ENCODE measurements around the gene FAM117A. TPM values are rescaled to one million over a fixed set of nuclear protein-coding genes. Genes with fewer than 3 reads are reported as not detected.
A peak's percentile ranks its signal among the peaks of the same experiment; 100 is the strongest.

Gene FAM117A
- total RNA-seq, 2 experiments from 2014 or later, result 23.2 to 26.5 TPM

DNA sequence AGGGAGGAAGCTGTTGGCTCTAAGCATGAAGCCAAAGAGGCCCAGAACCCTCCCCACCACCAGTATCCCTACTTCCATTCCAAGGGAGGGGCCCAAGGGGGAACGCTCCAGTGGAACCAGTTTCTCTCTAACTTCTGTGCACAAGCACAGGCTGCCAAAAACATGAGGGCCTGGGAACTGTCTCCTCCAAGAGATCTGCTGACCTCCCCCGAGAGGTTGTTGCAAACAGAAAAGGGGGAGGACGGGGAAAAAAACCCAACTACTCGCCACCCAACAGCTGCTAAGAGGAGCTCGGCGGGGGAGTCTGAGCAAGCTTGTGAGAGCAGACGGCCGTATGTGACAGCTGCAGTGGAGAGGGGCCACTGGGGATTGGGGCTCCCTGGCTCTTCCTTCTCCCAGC is 40.5 kb downstream of the FAM117A start:
- intact Hi-C loops (cut with DNase I, micrococcal nuclease), result no loop called here
- peaks cover 34% of the 10 kb centered on the region for H3K4me1 Mint-ChIP-seq (ENCODE audit: low read depth)
- peak overlapping the region; percentile 71 for H3K27ac Mint-ChIP-seq
- peak overlapping the region in 1 of 2 donors; percentile 44 for H3K27ac ChIP-seq (ENCODE audit: low read depth in 1 of 2, low read length in 2 of 2)
- no peak for TF ChIP-seq CTCF (IDR thresholded peaks at IDR 0.05)
- no peaks in the 10 kb centered on the region for H3K9me3 Mint-ChIP-seq
- peaks cover 89% of the 10 kb centered on the region for H3K36me3 ChIP-seq (ENCODE audit: insufficient read depth, low read length)
- H3K9me3 ChIP-seq (ENCODE audit: control insufficient read depth in 1 of 2, insufficient read depth in 1 of 2, low read length in 2 of 2), result no peaks in the 10 kb centered on the region
- CTCF ChIA-PET, result no interaction called here
- peaks cover 89% of the 10 kb centered on the region for H3K36me3 Mint-ChIP-seq (ENCODE audit: low read depth)
- peaks cover 32% of the 10 kb centered on the region for H3K4me1 ChIP-seq (ENCODE audit: insufficient read depth, low read length)
- no peak overlapping the region for H3K4me3 ChIP-seq (ENCODE audit: low read length)
- POLR2A ChIA-PET, result interaction anchor here (0.7 to 1.9 kb wide), 3 partner anchors 15 to 127 kb away, joined by 3 to 7 read pairs (median 3); no protein-coding TSS in a partner anchor
- ATAC-seq (ENCODE audit: poor library complexity), result no peak
- no peaks in the 10 kb centered on the region for H3K27me3 ChIP-seq (ENCODE audit: control insufficient read depth in 1 of 2, insufficient read depth in 2 of 2, low read length in 2 of 2)
- no peak overlapping the region for H3K4me3 Mint-ChIP-seq
- H3K27me3 Mint-ChIP-seq, result no peaks in the 10 kb centered on the region
- DNase-seq, result no peak

DNA sequence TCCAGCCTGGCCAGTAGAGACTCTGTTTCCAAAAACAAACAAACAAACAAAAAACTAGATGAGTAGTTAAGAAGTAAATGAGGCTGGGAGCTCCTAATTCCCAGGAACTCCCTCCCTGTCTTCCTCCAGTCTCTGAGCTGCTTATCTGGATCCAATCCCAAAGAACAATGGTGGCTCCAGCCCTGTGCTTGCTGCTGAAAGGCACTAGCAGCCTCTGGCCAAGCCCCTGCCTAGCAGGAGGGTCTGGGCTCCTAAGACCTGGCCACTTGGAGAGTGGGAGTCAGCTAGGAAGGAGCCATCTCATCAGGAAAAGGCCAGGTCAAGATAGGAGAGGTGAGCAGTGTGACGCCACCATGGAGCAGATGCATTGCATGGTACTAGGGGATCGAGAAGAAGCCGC is 41.9 kb downstream of the FAM117A start:
- Histone ChIP-seq H3K4me1 (ENCODE audit: insufficient read depth, low read length) (peaks cover 33% of the 10 kb centered on the region), H3K36me3 (ENCODE audit: insufficient read depth, low read length) (peaks cover 88% of the 10 kb centered on the region), H3K27me3 (ENCODE audit: control insufficient read depth in 1 of 2, insufficient read depth in 2 of 2, low read length in 2 of 2) (no peaks in the 10 kb centered on the region), H3K27ac (ENCODE audit: low read depth in 1 of 2, low read length in 2 of 2) (peak overlapping the region in 1 of 2 donors; percentile 8), H3K4me3 (ENCODE audit: low read length) (no peak overlapping the region), H3K9me3 (ENCODE audit: control insufficient read depth in 1 of 2, insufficient read depth in 1 of 2, low read length in 2 of 2) (no peaks in the 10 kb centered on the region)
- no peak for DNase-seq
- Mint-ChIP-seq H3K4me1 (ENCODE audit: low read depth) (peaks cover 36% of the 10 kb centered on the region), H3K27me3 (no peaks in the 10 kb centered on the region), H3K9me3 (no peaks in the 10 kb centered on the region), H3K27ac (peak overlapping the region; percentile 71), H3K36me3 (ENCODE audit: low read depth) (peaks cover 92% of the 10 kb centered on the region), H3K4me3 (no peak overlapping the region)
- CTCF ChIA-PET, result no interaction called here
- POLR2A ChIA-PET, result interaction anchor here (0.6 to 1.9 kb wide), 5 partner anchors 14 to 26 kb away, joined by 3 to 7 read pairs (median 3); partner anchors contain the start of gene SLC35B1
- no peak for TF ChIP-seq CTCF (IDR thresholded peaks at IDR 0.05)
- no peak for ATAC-seq (ENCODE audit: poor library complexity)
- intact Hi-C loops (cut with DNase I, micrococcal nuclease), result no loop called here

DNA sequence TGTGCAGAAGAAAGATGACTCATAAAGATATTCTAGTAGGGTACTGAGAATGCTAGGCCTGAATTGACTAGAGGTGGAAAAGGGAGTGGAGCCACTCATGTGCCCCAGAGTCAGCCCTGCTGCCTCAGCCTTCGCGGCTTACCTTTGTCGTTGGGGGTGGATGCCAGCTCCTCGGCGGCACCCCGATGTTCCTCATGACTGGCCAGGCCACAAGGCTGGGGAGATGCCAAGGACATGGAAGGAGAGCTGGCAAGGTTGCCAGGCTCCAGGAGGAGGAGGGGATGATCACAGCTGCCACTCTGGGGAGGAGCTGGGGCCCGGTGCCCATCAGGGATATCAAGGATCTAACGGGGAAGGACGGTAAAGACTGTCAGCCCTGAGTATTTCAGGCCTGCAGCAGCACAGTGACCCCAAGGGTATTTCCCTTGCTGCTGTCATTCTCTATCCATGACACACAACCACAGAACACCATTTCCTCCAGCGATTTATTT is 46.5 kb downstream of the FAM117A start:
- Histone ChIP-seq H3K27ac (ENCODE audit: low read depth in 1 of 2, low read length in 2 of 2) (peak overlapping the region; percentile 62 to 86), H3K4me3 (ENCODE audit: low read length) (no peak overlapping the region), H3K27me3 (ENCODE audit: control insufficient read depth in 1 of 2, insufficient read depth in 2 of 2, low read length in 2 of 2) (no peaks in the 10 kb centered on the region), H3K36me3 (ENCODE audit: insufficient read depth, low read length) (peaks cover 89% of the 10 kb centered on the region), H3K9me3 (ENCODE audit: control insufficient read depth in 1 of 2, insufficient read depth in 1 of 2, low read length in 2 of 2) (no peaks in the 10 kb centered on the region), H3K4me1 (ENCODE audit: insufficient read depth, low read length) (peaks cover 49% of the 10 kb centered on the region)
- H3K27me3 Mint-ChIP-seq, result no peaks in the 10 kb centered on the region
- H3K27ac Mint-ChIP-seq, result peak overlapping the region; percentile 80
- CTCF ChIA-PET, result interaction anchor here (2.6 kb wide), 1 partner anchor 9 kb away, joined by 10 read pairs; the partner anchor contains the start of gene SLC35B1
- H3K36me3 Mint-ChIP-seq (ENCODE audit: low read depth), result peaks cover 91% of the 10 kb centered on the region
- POLR2A ChIA-PET, result interaction anchor here (1.1 kb wide), 1 partner anchor 31 kb away, joined by 3 read pairs; no protein-coding TSS in a partner anchor
- DNase-seq, result peak in 3 of 14 experiments; percentile 21 to 61 (median 56)
- no peaks in the 10 kb centered on the region for H3K9me3 Mint-ChIP-seq
- intact Hi-C loops (cut with DNase I, micrococcal nuclease), result loop anchor here (2.0 kb wide), 2 partner anchors 21 to 45 kb away; no protein-coding TSS in a partner anchor
- H3K4me1 Mint-ChIP-seq (ENCODE audit: low read depth), result peaks cover 34% of the 10 kb centered on the region
- TF ChIP-seq CTCF (IDR thresholded peaks at IDR 0.05), result no peak
- H3K4me3 Mint-ChIP-seq, result no peak overlapping the region
- no peak for ATAC-seq (ENCODE audit: poor library complexity)

All from CD4-positive, alpha-beta T cell (primary cell).